Stimulated activated CD8-positive, alpha-beta memory T cell treated with anti-CD3 and anti-CD28 coated beads, Interleukin-7, amount 100 ng/mL, for 48 hours (primary cell): ENCODE measurements around the gene POLG.

ENCODE experiments used
- DNase-seq, 2 donors: peaks; one replicate each; pipeline ENCODE4 v3.0.0-alpha.2; 2020; ENCODE audit warnings: low read depth in 1 of 2; ENCODE audit errors: extremely low read depth in 1 of 2

Gene POLG

GRCh38 chr15:89327113-89327512 lies 7.5 kb downstream of the POLG start:
- DNase-seq = no peak

GRCh38 chr15:89326316-89326715 lies 8.3 kb downstream of the POLG start:
- DNase-seq = no peak

- DNase-seq = no peak
These were observed 9.4 kb downstream of the POLG start for GRCh38 chr15:89325039-89325803.

- no peak for DNase-seq
These were observed 10.8 kb downstream of the POLG start for GRCh38 chr15:89323825-89324224.

- no peak for DNase-seq
These were observed 11.8 kb downstream of the POLG start for GRCh38 chr15:89322822-89323221.

GRCh38 chr15:89321521-89322410 lies 12.9 kb downstream of the POLG start:
- DNase-seq = no peak

GRCh38 chr15:89320200-89320599 lies 14.4 kb downstream of the POLG start:
- DNase-seq = no peak

GRCh38 chr15:89319678-89320077 lies 14.9 kb downstream of the POLG start:
- no peak for DNase-seq

- no peak for DNase-seq
These were observed 17.4 kb downstream of the POLG start for GRCh38 chr15:89317186-89317720.

GRCh38 chr15:89316504-89316903 lies 18.1 kb downstream of the POLG start:
- DNase-seq = no peak

- no peak for DNase-seq
These were observed 19.2 kb downstream of the POLG start for GRCh38 chr15:89315375-89315929.

GRCh38 chr15:89309993-89310392 lies 24.6 kb downstream of the POLG start:
- DNase-seq = no peak

GRCh38 chr15:89308236-89308635 lies 26.4 kb downstream of the POLG start:
- no peak for DNase-seq

- DNase-seq = no peak
These were observed 26.8 kb downstream of the POLG start for GRCh38 chr15:89307791-89308190.

GRCh38 chr15:89307046-89307587 lies 27.5 kb downstream of the POLG start:
- no peak for DNase-seq

GRCh38 chr15:89305395-89305794 lies 29.2 kb downstream of the POLG start:
- DNase-seq = no peak

- no peak for DNase-seq
These were observed 30.6 kb downstream of the POLG start for GRCh38 chr15:89303986-89304385.

GRCh38 chr15:89301304-89302089 lies 33.1 kb downstream of the POLG start:
- DNase-seq = no peak

GRCh38 chr15:89299896-89300295 lies 34.7 kb downstream of the POLG start:
- no peak for DNase-seq

GRCh38 chr15:89293012-89293411 lies 41.6 kb downstream of the POLG start:
- no peak for DNase-seq
